ENCODE results near the gene CELF2.

CELF2 gene

GRCh38 chr10:11134411-11134810 is 116.7 kb downstream of the CELF2 start:
- Mint-ChIP-seq H3K27ac (peak overlapping the region; percentile 26), H3K4me1 (peaks cover 39% of the 10 kb centered on the region)

DNA sequence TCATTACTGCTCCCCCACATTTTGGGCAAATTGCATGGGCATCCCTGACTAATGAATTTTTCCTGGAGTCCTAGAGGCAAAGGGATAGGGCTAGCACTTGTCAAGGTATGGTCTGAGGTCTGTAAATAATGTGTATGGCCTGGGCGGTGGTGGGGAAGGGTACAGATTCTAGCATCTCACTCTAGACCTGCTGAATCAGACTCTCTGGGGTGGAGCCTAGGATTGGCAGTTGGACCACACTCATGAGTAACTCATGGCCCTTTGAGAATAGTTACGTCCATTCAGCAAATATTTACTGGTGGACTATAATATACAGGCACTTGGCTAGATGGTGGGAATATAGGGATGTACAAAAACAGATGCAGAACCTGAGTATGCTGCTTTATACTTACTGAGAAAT is 118.0 kb downstream of the CELF2 start:
- no peaks in the 10 kb centered on the region for H3K36me3 Mint-ChIP-seq (ENCODE audit: low read depth)
- H3K4me1 Mint-ChIP-seq: peaks cover 31% of the 10 kb centered on the region
- H3K27me3 Mint-ChIP-seq (ENCODE audit: low read depth, poor library complexity): no peaks in the 10 kb centered on the region
- no peaks in the 10 kb centered on the region for H3K9me3 Mint-ChIP-seq
- H3K4me3 Mint-ChIP-seq: no peak overlapping the region
- no peak for DNase-seq
- TF ChIP-seq, protein P1, sequence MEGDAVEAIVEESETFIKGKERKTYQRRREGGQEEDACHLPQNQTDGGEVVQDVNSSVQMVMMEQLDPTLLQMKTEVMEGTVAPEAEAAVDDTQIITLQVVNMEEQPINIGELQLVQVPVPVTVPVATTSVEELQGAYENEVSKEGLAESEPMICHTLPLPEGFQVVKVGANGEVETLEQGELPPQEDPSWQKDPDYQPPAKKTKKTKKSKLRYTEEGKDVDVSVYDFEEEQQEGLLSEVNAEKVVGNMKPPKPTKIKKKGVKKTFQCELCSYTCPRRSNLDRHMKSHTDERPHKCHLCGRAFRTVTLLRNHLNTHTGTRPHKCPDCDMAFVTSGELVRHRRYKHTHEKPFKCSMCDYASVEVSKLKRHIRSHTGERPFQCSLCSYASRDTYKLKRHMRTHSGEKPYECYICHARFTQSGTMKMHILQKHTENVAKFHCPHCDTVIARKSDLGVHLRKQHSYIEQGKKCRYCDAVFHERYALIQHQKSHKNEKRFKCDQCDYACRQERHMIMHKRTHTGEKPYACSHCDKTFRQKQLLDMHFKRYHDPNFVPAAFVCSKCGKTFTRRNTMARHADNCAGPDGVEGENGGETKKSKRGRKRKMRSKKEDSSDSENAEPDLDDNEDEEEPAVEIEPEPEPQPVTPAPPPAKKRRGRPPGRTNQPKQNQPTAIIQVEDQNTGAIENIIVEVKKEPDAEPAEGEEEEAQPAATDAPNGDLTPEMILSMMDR (IDR thresholded peaks at IDR 0.05): no peak
- H3K27ac Mint-ChIP-seq: no peak overlapping the region

More at GRCh38 chr10:11134411-11134810, 116.7 kb downstream of the CELF2 start:
- no peak for DNase-seq
- no peak overlapping the region for H3K4me3 Mint-ChIP-seq
- no peaks in the 10 kb centered on the region for H3K27me3 Mint-ChIP-seq (ENCODE audit: low read depth, poor library complexity)
- H3K9me3 Mint-ChIP-seq: peaks cover 6% of the 10 kb centered on the region
- no peaks in the 10 kb centered on the region for H3K36me3 Mint-ChIP-seq (ENCODE audit: low read depth)
- TF ChIP-seq, protein P1 (IDR thresholded peaks at IDR 0.05): no peak

- peaks cover 7% of the 10 kb centered on the region for H3K27me3 Mint-ChIP-seq (ENCODE audit: low read depth, poor library complexity)
- H3K4me3 Mint-ChIP-seq: no peak overlapping the region
- no peak for DNase-seq
- TF ChIP-seq, protein P1 (IDR thresholded peaks at IDR 0.05): no peak
- H3K4me1 Mint-ChIP-seq: peaks cover 43% of the 10 kb centered on the region
- peaks cover 10% of the 10 kb centered on the region for H3K9me3 Mint-ChIP-seq
- H3K27ac Mint-ChIP-seq: no peak overlapping the region
- no peaks in the 10 kb centered on the region for H3K36me3 Mint-ChIP-seq (ENCODE audit: low read depth)
Observed at GRCh38 chr10:11138314-11139033, 120.8 kb downstream of the CELF2 start.

DNA sequence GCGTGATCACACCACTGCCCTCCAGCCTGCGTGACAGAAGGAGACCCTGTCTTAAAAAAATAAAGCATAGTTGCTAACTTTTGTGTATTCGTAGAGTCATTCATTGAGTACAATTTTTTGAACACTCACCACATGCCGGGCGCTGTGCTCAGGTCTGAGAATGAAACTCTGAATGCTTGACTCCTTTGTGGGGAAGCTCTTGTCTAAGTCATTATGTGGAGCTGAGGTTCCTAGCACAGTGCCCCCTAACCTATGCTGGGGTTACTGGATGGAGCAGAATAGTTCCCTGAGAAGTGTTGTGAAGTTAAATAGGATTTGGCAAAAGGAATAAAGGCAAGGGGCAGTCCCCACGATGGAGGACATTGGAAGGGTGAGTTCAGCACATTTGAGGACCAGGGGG is 123.3 kb downstream of the CELF2 start:
- H3K4me1 Mint-ChIP-seq: peaks cover 36% of the 10 kb centered on the region
- DNase-seq: no peak
- no peak overlapping the region for H3K27ac Mint-ChIP-seq
- H3K27me3 Mint-ChIP-seq (ENCODE audit: low read depth, poor library complexity): peaks cover 7% of the 10 kb centered on the region
- TF ChIP-seq, protein P1 (IDR thresholded peaks at IDR 0.05): no peak
- no peak overlapping the region for H3K4me3 Mint-ChIP-seq
- H3K36me3 Mint-ChIP-seq (ENCODE audit: low read depth): no peaks in the 10 kb centered on the region
- H3K9me3 Mint-ChIP-seq: peaks cover 10% of the 10 kb centered on the region

DNA sequence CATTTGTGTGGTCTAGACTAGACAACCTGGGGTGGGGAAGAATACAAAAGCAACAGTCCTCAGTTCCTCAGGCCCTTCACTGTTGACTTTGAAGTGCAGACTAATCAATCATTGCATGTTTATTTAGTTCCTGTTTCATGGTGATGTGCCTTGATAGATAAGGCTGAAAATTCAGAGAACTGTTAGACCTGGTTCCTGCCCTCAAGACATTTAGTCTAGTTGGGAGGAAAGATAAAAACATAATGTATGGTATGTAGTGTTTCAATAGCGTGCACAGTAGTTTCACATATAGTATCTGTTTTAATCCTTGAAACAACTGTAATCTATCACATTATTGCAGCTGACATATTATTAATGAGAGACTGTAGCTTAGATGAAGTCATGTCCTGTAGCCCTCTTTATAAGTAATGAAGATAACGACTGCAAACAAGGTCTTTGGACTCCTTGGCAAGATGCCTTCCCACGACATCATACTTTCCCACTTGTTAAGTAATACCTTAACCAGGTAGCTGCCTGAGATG is 124.0 kb downstream of the CELF2 start:
- Mint-ChIP-seq H3K27ac (no peak overlapping the region), H3K36me3 (ENCODE audit: low read depth) (no peaks in the 10 kb centered on the region), H3K27me3 (ENCODE audit: low read depth, poor library complexity) (peaks cover 7% of the 10 kb centered on the region), H3K9me3 (peaks cover 10% of the 10 kb centered on the region), H3K4me3 (no peak overlapping the region), H3K4me1 (peaks cover 39% of the 10 kb centered on the region)
- no peak for DNase-seq
- TF ChIP-seq, protein P1 (IDR thresholded peaks at IDR 0.05): no peak

GRCh38 chr10:11142777-11143176 is 125.1 kb downstream of the CELF2 start:
- TF ChIP-seq, protein P1 (IDR thresholded peaks at IDR 0.05): no peak
- DNase-seq: no peak
- Mint-ChIP-seq H3K4me1 (peaks cover 42% of the 10 kb centered on the region), H3K4me3 (no peak overlapping the region), H3K27ac (no peak overlapping the region), H3K36me3 (ENCODE audit: low read depth) (no peaks in the 10 kb centered on the region), H3K27me3 (ENCODE audit: low read depth, poor library complexity) (peaks cover 11% of the 10 kb centered on the region), H3K9me3 (peaks cover 10% of the 10 kb centered on the region)
